Lower leg skin (tissue), 3 donors: ENCODE data around the gene HLA-DMA.

ENCODE experiments used
- POLR2A ChIP-seq, 2 donors: fragments of 450-650 bp; IDR thresholded peaks; one replicate each; pipeline ENCODE4 v1.6.1; 2016 to 2017; ENCODE audit warnings: antibody characterized with exemption in 2 of 2, mild to moderate bottlenecking in 1 of 2, moderate library complexity in 1 of 2
- TF ChIP-seq, protein P1 (sequence below), 3 donors: fragments of 450-650 bp; IDR thresholded peaks; one replicate each; pipeline ENCODE4 v1.5.1; 2016; ENCODE audit warnings: antibody characterized with exemption in 3 of 3, mild to moderate bottlenecking in 3 of 3, moderate library complexity in 2 of 3

DNA sequence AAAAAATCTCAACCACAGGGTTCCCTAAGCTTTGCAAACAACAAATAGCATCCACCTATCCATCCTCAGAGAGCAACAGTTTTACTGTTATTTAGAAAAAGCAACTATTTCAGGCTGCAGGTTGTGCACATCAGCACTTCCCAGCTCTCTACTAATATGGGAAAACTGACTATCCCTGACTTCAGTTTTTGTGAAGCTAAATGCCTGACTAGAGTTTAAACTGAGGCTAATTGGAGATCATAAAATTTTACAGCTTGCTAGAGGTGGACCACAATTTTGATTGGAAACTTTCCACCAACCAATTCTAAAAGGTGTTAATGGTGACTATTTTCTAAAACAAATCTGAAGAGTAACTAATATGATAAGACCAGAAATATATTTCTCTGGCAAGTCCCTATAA is 48.9 kb downstream of the HLA-DMA start:
- TF ChIP-seq POLR2A (IDR thresholded peaks at IDR 0.05) = no peak
- TF ChIP-seq, protein P1, sequence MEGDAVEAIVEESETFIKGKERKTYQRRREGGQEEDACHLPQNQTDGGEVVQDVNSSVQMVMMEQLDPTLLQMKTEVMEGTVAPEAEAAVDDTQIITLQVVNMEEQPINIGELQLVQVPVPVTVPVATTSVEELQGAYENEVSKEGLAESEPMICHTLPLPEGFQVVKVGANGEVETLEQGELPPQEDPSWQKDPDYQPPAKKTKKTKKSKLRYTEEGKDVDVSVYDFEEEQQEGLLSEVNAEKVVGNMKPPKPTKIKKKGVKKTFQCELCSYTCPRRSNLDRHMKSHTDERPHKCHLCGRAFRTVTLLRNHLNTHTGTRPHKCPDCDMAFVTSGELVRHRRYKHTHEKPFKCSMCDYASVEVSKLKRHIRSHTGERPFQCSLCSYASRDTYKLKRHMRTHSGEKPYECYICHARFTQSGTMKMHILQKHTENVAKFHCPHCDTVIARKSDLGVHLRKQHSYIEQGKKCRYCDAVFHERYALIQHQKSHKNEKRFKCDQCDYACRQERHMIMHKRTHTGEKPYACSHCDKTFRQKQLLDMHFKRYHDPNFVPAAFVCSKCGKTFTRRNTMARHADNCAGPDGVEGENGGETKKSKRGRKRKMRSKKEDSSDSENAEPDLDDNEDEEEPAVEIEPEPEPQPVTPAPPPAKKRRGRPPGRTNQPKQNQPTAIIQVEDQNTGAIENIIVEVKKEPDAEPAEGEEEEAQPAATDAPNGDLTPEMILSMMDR (IDR thresholded peaks at IDR 0.05) = no peak
